GM19099 (cell line): Measurements from ENCODE around the gene CLCC1.

Experiments
- POLR2A ChIP-seq: IDR thresholded peaks from 3 replicates; pipeline ENCODE4 v1.6.1; 2011; ENCODE audit warnings: low read depth; ENCODE audit not compliant: insufficient read length; ENCODE audit errors: extremely low read depth

Gene CLCC1

DNA sequence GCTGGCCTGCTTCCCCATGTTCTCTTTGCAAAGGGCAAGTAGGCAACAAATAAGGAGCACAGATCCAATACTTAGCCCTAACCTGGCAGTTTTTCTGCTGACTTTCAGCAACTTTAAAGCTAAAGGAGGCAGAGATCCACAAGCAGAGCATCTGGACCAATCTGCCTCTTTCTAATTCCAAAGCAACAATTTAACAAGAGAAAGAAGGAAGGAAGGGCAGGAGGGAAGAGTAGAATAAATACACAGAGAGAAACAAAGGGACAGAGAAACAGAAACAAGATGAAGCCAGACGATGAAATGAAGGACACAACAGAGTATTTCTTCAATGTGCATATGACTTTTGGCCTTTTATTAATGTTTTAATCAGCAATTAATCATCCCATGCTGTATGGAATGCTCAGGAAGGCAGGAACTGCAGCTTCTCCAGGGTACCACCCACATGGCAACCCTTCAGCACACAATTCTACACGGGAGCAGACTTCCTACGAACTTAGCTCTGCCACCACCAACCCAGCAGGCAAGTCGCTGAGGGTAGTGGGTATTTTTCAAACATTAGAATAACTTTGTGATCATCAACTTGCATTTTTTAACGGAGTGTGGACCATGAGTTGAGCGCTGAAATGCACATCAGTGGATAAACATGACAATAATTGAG is 15.3 kb downstream of the CLCC1 start:
- TF ChIP-seq POLR2A: no peak

DNA sequence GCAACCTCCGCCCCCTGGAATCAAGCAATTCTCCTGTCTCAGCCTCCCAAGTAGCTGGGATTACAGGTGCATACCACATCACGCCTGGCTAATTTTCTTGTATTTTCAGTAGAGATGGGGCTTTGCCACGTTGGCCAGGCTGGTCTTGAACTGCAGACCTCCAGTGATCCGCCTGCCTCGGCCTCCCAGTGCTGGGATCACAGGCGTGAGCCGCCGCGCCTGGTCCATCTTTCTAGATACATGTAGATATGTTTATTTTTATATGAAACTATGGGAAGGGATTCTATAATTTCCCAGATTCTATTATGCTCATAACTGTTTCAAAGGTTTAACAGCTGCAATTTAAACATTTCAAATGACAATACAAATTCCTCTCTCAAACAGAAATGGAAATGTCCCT is 27.1 kb downstream of the CLCC1 start:
- TF ChIP-seq POLR2A: no peak

DNA sequence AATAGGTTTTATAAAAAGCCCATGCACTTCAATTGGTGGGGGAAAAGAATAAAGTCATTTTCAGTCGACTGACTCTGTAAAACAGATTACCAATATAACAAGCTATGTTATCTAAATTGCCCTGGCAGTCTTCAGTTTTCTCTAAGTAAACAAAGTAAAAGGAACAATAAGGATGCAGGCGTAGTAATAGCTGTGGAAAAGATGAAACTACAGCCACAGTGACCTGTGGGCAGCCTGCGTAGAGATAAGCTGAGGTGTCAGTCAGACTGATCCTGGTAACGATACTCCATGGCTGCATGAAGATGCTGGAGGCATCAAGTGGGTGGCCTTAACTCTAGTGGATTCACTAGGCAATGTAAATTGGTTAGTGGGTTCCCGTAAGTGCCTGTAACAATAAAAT is 29.3 kb downstream of the CLCC1 start:
- no peak for TF ChIP-seq POLR2A

DNA sequence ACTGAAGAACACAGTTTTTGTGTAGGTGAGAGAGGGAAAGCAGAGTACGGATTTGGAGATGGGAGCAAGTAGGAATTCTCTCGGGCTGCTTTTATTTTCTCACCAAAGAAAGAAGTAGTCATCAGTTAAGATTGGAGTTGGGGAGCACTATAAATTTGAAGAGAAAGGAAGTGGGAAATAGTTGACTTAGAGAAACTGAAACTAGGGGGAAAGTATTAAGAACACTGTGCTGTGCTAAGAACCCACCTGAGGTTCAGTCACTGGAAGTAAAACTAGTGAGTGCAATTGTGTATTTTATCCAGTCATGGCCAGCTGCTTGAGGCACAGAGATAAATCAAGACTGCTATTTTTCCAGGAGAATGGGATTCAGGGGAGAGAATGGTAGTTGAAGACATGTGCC is 37.4 kb downstream of the CLCC1 start:
- no peak for TF ChIP-seq POLR2A

DNA sequence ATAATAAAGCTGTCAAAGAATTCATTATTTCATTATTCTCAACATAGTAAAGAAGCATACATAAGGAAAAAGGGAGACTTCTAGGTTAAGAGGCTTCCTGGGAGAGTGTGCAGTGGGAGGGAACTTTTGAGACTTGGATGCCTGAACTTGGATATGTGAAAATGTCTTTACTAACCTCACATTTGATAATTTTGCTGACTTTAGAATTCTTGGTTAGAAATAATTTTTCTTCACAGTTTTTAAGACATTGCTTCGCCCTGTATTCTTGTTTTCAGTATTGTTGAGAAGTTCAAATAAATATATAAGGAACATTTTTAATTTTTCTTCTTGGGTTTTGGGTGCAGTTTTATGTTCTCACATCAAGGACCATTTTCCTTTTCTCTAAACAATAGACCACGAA is 46.5 kb downstream of the CLCC1 start:
- no peak for TF ChIP-seq POLR2A
